GM18517 (cell line): Measurements from ENCODE around the gene TELO2.

ENCODE experiments used
- ATAC-seq: cut with Tn5 transposase; IDR thresholded peaks from one replicate; pipeline ENCODE4 v1.9.1; 2021; ENCODE audit warnings: mild to moderate bottlenecking, moderate library complexity; ENCODE audit not compliant: unreplicated experiment

The TELO2 gene

DNA sequence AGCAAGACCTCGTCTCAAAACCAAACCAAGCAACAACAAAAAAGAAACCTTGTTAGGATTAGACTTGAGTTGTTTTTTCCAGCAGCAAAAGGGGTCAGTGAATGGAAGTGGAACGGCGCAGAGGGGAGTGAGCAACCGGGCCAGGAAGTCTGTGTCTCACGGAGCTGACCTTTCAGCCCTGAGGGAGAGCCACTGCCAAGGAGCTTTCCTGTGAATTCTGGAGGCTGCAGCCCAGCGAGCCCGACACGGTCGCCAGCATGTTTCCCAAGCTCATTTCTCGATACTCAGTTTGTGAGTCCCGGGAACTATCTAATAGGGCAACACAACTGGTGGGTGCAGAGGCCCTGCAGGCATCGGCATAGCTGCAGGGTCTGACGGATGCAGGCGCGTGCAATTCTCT lies 19.6 kb downstream of the TELO2 start:
- ATAC-seq, result no peak

DNA sequence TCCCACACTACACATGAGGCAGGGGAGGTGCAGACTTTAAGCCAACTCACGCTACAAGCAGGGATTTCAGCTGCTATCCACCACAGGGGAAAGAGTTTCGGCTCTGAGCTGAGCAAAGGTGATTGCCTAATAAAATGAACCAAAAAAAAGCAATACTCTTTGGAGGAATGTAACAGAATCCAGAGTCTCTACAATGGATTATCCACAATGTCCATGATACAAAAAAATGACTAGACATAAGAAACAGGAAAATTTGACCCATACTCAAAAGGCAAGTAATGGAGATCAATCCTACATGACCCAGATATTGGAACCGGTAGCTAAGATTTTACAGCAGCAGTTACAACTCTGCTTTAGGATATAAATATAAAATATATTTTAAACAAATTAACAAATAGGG lies 21.3 kb downstream of the TELO2 start:
- ATAC-seq, result no peak

DNA sequence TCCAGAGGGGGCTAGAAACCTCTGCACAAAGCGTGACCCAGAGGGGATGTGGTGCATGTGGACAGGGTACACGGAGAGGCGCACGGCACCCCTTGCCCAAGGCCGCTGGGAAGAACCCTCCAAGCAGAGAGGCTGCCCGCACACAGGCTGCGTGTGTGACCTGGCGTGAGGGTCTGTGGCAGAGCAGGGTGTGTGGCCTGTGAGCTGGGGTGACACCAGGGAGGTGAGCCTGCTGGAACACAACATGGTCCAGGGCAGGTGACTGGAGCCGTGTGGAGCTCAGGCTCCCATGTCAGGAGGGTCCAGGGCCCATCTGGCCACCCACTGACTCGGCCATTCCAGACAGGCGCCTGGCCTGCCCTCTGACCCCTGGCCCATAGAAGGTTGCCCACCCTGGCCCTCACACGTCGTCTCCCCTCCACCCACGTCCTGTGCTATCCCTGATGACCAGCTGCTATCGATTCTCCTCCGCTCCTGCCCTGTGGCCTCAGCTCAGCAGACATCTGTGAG lies 25.5 kb downstream of the TELO2 start:
- ATAC-seq, result no peak

DNA sequence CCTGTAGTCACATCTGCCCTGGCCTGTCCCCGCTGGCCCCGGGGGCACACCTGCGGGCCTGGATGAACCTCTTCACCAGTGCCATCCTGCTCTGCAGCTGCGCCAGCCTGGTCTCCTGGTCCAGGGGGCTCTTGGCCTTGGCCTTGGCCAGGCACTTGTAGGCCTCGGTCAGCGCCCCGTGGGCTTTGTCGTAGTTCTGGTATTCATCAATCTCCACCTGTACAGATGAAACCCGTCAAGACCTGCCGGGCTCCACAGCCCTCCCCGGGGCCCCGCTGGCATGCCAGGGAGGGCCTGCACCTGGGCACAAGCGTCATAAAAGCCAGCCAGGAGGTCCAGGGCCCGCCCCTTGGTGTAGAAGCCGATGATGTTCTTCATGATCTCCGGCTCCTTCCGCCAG lies 26.7 kb downstream of the TELO2 start:
- ATAC-seq, result no peak

GRCh38 chr16:1520461-1520860 lies 27.3 kb downstream of the TELO2 start:
- no peak for ATAC-seq

DNA sequence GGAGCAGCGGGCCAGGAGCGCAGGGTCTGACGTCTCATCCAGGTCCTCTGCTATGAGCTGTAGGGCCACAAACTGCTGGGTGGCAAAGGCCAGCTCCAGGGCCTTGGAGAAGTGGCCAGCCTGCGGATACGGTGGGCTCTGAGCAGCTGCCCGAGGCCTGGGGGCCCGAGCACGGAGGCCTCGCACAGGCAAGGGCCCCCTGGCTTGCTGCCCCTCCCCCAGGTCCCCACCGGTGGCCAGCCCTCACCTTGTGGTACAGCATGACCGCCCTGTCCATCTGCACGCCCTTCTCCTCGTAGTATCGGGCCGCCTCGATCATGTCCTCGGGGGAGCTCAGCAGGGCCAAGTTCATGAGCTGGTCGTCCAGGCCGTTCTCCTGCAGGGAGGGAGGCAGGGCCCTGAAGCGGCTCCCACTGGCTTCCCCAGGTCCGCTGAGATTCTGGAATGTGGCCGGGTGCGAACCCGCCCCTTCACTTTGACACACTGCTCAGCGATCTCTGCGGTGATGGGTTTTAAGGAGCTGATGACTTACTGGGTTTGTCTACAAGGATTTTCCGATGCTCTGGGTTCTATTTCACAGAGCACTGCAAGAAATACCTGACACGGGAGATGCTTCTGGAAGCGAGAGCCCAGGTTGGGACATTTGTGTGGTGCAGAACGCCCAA lies 30.6 kb downstream of the TELO2 start:
- no peak for ATAC-seq

- no peak for ATAC-seq
These were observed 31.2 kb downstream of the TELO2 start for GRCh38 chr16:1524366-1524765.

DNA sequence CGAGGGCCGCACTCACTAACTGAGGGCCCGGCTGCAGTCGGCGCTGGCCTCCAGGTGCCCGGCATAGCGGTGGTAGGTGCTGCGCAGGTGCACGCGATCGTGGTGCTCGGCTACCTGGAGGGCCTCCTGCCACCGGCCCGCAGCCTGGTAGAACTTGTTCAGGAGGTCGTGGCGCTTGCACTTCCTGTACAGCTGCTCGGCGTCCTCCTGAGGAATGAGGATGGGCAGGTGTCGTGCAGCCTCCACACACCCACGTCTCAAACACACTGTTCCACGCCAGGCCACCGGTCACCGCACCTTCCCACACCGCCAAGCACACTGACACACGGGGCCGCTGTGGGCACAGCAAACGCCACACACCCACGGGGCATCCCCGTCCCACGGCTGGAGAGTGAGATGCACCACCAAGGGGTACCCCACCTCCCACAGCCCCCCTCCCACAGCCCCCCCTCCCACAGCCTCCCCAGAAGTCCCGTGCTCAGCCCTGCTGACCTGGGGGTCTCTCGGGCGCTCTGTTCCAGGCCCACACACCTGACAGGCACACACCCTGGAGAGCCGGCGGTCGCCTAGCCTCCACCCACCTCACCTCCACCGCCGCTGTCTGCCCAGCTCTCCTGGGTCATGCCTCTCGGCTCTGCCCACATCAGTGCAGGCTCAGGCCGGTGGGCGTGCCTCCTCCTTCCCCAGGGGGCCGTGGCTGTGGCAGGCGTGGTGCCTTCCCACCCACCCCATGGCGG lies 32.9 kb downstream of the TELO2 start:
- ATAC-seq, result no peak

DNA sequence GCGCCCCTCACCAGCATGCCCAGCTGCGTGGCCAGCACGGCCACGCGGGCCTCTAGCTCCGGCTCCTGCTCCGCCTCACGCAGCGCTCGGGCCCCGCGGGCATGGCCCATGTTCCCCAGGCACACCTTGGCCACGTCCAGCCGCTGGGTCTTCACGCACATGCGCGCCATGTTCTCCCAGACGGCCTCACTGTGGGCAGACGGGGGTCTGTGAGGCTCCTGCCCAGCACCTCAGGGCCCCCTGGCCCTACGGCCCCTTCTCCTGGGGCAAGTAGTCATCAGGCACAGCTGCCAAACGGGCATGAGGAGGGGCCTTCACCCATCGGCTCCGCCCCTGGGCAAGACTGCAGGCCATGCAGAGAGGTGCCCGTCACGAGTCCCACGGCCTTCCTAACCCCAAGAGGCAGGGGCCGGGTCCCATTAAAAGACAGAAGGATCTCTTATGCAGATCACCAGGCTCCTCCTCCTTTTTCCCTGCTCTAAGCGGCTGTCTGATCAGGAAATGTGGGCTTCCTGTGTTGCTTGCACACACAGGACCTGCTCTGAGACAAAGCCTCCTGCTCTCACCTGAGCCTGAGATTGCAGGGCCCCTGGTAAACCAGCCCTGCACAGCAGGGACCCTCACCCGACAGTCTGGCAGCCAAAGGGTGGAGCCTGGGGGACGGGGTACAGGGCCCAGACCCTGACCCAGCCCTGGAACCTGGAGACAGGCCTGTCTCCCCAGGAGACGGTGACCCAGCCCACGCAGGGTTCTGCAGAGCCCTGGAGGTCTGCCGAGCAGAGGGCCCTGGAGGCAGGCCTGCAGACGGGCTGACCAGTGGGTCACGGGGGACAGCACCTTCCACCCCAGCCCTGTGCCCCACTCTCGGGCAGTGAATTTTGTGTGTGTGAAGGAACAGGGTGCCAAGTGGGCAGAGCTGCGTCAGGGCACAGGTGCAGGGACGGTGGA lies 33.7 kb downstream of the TELO2 start:
- ATAC-seq, result no peak

DNA sequence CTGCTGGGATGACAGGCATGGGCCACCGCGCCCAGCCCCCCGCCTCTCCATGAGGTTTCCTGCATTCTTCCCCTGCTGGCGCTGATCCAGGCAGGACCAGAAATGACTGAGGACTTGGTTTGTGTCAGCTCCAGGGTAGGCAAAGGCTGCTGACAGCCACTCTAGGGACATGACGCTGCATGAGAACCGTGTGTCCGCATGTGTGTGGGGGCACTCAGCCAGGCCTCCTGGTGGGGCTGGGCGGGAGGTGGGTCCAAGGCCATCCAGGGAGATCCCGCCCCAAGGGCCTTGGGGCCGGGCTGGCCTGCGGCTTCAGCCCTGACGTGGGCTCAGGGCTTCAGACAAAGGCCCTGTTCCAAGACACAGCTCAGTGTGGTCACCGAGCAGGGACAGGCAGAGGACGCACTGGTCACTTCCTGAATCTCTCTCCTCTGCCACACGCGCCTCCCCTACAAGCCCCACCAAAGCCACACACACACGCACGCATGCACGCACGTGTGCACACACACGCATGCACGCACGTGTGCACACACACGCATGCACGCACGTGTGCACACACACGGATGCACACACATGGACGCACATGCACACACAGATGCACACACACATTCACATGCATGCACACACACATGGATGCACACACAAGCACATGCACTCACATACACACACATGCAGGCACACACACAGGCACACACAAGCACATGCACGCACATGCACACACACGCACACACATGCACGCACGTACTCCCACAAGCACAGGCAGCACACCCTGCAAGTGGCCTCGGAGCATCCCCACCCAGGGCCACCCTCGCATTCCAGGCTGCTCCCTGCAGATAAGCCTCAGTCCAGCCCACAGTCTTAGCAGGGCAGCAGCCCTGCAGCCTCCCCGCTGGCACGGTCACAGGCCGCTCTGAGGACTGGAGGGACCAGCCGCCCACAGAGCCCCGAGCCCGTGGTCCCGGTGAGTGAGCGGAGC lies 35.0 kb downstream of the TELO2 start:
- no peak for ATAC-seq

GRCh38 chr16:1528921-1529537 lies 35.9 kb downstream of the TELO2 start:
- no peak for ATAC-seq

GRCh38 chr16:1530349-1530882 lies 37.3 kb downstream of the TELO2 start:
- no peak for ATAC-seq

DNA sequence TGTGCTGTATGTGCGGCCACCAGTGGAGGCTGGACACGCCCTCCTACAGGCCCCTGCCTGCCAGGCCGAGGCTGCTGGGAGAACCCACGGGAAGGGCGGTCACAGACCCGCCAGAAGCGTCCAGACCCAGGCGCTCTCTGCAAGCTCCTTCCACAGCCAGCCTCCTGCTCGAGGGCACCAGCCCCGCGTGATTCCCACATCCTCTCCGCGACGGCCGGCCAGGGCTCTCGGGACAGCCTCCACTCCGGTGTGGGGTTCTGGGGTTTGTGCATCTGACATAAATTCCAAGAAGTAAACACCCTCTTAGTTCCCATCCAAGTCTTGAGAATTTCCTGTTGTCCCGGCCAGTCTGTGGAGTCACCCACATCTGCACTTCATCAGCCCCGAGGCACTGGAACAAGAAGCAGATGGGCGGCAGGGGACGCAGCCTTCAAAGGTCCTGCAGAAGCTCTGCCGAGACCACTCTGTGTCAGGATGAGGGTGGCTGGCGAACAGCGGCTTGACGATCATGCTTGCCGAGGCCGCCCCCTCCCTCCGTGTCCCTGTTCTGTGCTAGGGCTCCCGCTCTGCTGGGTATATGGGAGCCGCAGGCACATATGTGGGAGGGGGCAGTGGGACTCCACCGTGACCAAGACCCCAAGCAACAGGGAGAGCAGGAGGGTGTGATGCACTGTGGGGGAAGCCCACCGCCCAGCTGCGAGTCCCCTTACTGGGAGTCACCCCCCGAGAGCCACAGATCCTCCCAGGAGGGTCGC lies 37.9 kb downstream of the TELO2 start:
- ATAC-seq, result no peak

DNA sequence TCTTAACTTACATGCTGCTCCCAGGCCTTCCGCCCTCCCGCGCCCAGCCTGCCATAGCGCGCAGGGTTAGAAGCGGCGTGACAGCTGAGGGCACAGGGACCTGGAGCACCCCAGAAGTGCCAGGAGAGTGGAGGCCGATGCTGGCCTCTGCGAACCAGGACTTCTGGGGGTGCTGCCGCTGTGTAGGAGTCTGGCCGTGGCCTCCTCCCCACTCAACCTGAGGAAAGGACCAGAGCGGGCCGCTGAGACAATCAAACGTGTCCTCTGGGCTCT lies 38.4 kb downstream of the TELO2 start:
- ATAC-seq, result no peak

- ATAC-seq, result no peak
These were observed 39.1 kb downstream of the TELO2 start for GRCh38 chr16:1532081-1532760.

GRCh38 chr16:1532771-1533170 lies 39.6 kb downstream of the TELO2 start:
- no peak for ATAC-seq

- no peak for ATAC-seq
These were observed 40.3 kb downstream of the TELO2 start, which contains the start of gene TMEM204 for GRCh38 chr16:1533443-1533951. TMEM204 (plus strand) TSS chr16:1533666; CDS start chr16:1534276, 610 bp downstream.
